HCT116 (cell line): ENCODE data around the gene AAMDC. TPM values are rescaled to one million over a fixed set of nuclear protein-coding genes. Genes with fewer than 3 reads are reported as not detected.

ENCODE experiments used
- ATAC-seq: fragments of 200-7000 bp; cut with Tn5 transposase; 2 replicates; pipeline ENCODE4 v1.9.1; 2020; ENCODE audit warnings: mild to moderate bottlenecking, moderate library complexity
- BruUV-seq: library from RNA; stranded (reverse); fragments of 400-500 nt; replicated peaks from 2 replicates; lab custom pipeline; 2021; lab: Mats Ljungman, UMichigan
- CTCF ChIA-PET: fragments of 300-600 bp; sonication (Branson Sonifier 250); formaldehyde crosslinking; loops from one replicate; lab custom pipeline; 2021; ENCODE audit warnings: antibody characterized with exemption; lab: Charles Lee
- POLR2A ChIA-PET: fragments of 300-600, 350-600 bp; sonication (Branson Sonifier 250); formaldehyde crosslinking; loops from one replicate; lab custom pipeline; 2021; ENCODE audit warnings: antibody characterized with exemption; lab: Charles Lee
- RAD21 ChIA-PET, 2 experiments: fragments of 300-600 bp; sonication (Branson Sonifier 250); formaldehyde crosslinking; loops; one replicate each; lab custom pipeline; 2023; ENCODE audit warnings: low total read pairs in 2 of 2; ENCODE audit not compliant: uncharacterized antibody in 2 of 2, unreplicated experiment in 2 of 2, low non-redundant PET in 1 of 2; lab: Charles Lee
- DNase-seq: peaks from one replicate; pipeline ENCODE4 v3.0.0-alpha.2; 2010; ENCODE audit warnings: low read depth, low spot score
- H2AFZ ChIP-seq: fragments of 200-600 bp; shearing (Covaris generic), sonication (generic); 2 replicates; pipeline ENCODE4 v1.6.1; 2017; ENCODE audit warnings: low read depth, mixed run types, mixed read lengths, antibody characterized with exemption, low read length; ENCODE audit not compliant: poor library complexity, severe bottlenecking
- H3K27ac ChIP-seq: 2 replicates; pipeline ENCODE4 v1.5.1; 2012; ENCODE audit warnings: low read depth, low read length
- H3K27me3 ChIP-seq: fragments of 200-600 bp; sonication (generic); 2 replicates; pipeline ENCODE4 v1.6.1; 2016; ENCODE audit warnings: mixed run types, low read length, mixed read lengths; ENCODE audit not compliant: insufficient read depth
- H3K36me3 ChIP-seq, 2 experiments: fragments of 200-500 bp in 1 of 2; fragments of 200-600 bp in 1 of 2; sonication (Bioruptor generic) in 1 of 2; sonication (generic) in 1 of 2; 2 replicates each; pipeline versions ENCODE4 v1.5.1 to v1.6.1; 2014 to 2016; ENCODE audit warnings: low read length in 2 of 2, inconsistent platforms in 1 of 2, mixed read lengths in 1 of 2, mixed run types in 1 of 2; ENCODE audit not compliant: insufficient read depth in 2 of 2, control insufficient read depth in 1 of 2
- H3K4me1 ChIP-seq, 2 experiments: fragments of 200-600 bp in 1 of 2; sonication (generic) in 1 of 2; 2 replicates each; pipeline versions ENCODE4 v1.5.1 to v1.6.1; 2012 to 2017; ENCODE audit warnings: low read length in 2 of 2, inconsistent platforms in 1 of 2, mild to moderate bottlenecking in 1 of 2, mixed read lengths in 1 of 2, mixed run types in 1 of 2, moderate library complexity in 1 of 2; ENCODE audit not compliant: insufficient read depth in 2 of 2, control insufficient read depth in 1 of 2
- H3K4me2 ChIP-seq: fragments of 200-600 bp; sonication (generic); 2 replicates; pipeline ENCODE4 v1.6.1; 2017; ENCODE audit warnings: mixed run types, low read length, mixed read lengths
- H3K4me3 ChIP-seq, 2 experiments: fragments of 200-600 bp in 1 of 2; sonication (generic) in 1 of 2; replicated peaks in 1 of 2; 2 replicates each; pipeline ENCODE4 v1.5.1; 2011 to 2016; ENCODE audit warnings: low read length in 2 of 2, control low read depth in 1 of 2, low read depth in 1 of 2, mild to moderate bottlenecking in 1 of 2, mixed read lengths in 1 of 2, mixed run types in 1 of 2
- H3K79me2 ChIP-seq: fragments of 200-600 bp; sonication (generic); 2 replicates; pipeline ENCODE4 v1.6.1; 2017; ENCODE audit warnings: mild to moderate bottlenecking, mixed run types, low read length, moderate library complexity, mixed read lengths; ENCODE audit not compliant: insufficient read depth
- H3K9ac ChIP-seq: fragments of 200-600 bp; sonication (generic); 2 replicates; pipeline ENCODE4 v1.6.1; 2016; ENCODE audit warnings: low read length, mixed read lengths
- H3K9me2 ChIP-seq: fragments of 200-600 bp; sonication (generic), shearing (Covaris generic); 2 replicates; pipeline ENCODE4 v1.6.1; 2017; ENCODE audit warnings: mixed run types, mild to moderate bottlenecking, moderate library complexity; ENCODE audit not compliant: insufficient read depth
- H3K9me3 ChIP-seq, 2 experiments: fragments of 200-500 bp in 1 of 2; fragments of 200-600 bp in 1 of 2; sonication (Bioruptor generic) in 1 of 2; sonication (generic) in 1 of 2; 2 replicates each; pipeline ENCODE4 v1.6.1; 2014 to 2017; ENCODE audit warnings: low read length in 2 of 2, mixed read lengths in 2 of 2, inconsistent platforms in 1 of 2, low read depth in 1 of 2, mild to moderate bottlenecking in 1 of 2, mixed run types in 1 of 2, moderate library complexity in 1 of 2; ENCODE audit not compliant: control insufficient read depth in 1 of 2, insufficient read depth in 1 of 2
- H4K20me1 ChIP-seq: fragments of 200-600 bp; sonication (generic), shearing (Covaris generic); 2 replicates; pipeline ENCODE4 v1.6.1; 2017; ENCODE audit warnings: mixed run types, mild to moderate bottlenecking, moderate library complexity; ENCODE audit not compliant: insufficient read depth
- ELF1 ChIP-seq: IDR thresholded peaks from 2 replicates; pipeline ENCODE4 v1.6.1; 2012; ENCODE audit warnings: low read depth, borderline replicate concordance
- EZH2 ChIP-seq: fragments of 200-600 bp; sonication (generic); IDR thresholded peaks from 2 replicates; pipeline ENCODE4 v1.6.1; 2017; ENCODE audit warnings: antibody characterized with exemption, mixed run types
- EZH2phosphoT487 ChIP-seq: fragments of 200-600 bp; IDR thresholded peaks from 2 replicates; pipeline ENCODE4 v1.6.1; 2018; ENCODE audit warnings: antibody characterized with exemption, borderline replicate concordance
- POLR2AphosphoS5 ChIP-seq: IDR thresholded peaks from 2 replicates; pipeline ENCODE4 v1.6.1; 2011; ENCODE audit warnings: mild to moderate bottlenecking, low read depth, low read length, moderate library complexity
- RAD21 ChIP-seq: IDR thresholded peaks from 2 replicates; pipeline ENCODE4 v1.6.1; 2012; ENCODE audit warnings: low read depth, mild to moderate bottlenecking
- SIN3A ChIP-seq: IDR thresholded peaks from 2 replicates; pipeline ENCODE4 v1.6.1; 2012; ENCODE audit warnings: low read depth
- SP1 ChIP-seq: IDR thresholded peaks from 2 replicates; pipeline ENCODE4 v1.6.1; 2012; ENCODE audit warnings: low read depth
- TCF7L2 ChIP-seq: IDR thresholded peaks from 2 replicates; pipeline ENCODE4 v1.7.0; 2011; ENCODE audit warnings: borderline replicate concordance, inconsistent platforms; ENCODE audit not compliant: insufficient read depth, insufficient read length; ENCODE audit errors: extremely low read depth
- YY1 ChIP-seq: IDR thresholded peaks from 2 replicates; pipeline ENCODE4 v1.6.1; 2011; ENCODE audit warnings: low read length, low read depth, moderate library complexity, mild to moderate bottlenecking; ENCODE audit not compliant: insufficient replicate concordance; ENCODE audit errors: extremely low read depth
- ZNF274 ChIP-seq: fragments of 200-500 bp; sonication (Bioruptor generic); IDR thresholded peaks from 2 replicates; pipeline ENCODE4 v1.6.1; 2014; ENCODE audit warnings: mild to moderate bottlenecking, low read depth, low read length, inconsistent platforms
- intact Hi-C: fragments of 100-400 bp; cut with micrococcal nuclease; formaldehyde crosslinking; loops from 2 replicates; pipeline ENCODE4 v1.10.0; 2022
- total RNA-seq: library from RNA; stranded (reverse); gene quantifications from one replicate; pipeline ENCODE4 v1.2.1, GENCODE V29; 2021; ENCODE audit not compliant: unreplicated experiment
- TF ChIP-seq, protein P1 (sequence below): IDR thresholded peaks from 2 replicates; pipeline ENCODE4 v1.6.1; 2012; ENCODE audit warnings: low read depth
- TF ChIP-seq, protein P2 (sequence below): IDR thresholded peaks from 2 replicates; pipeline ENCODE4 v1.6.1; 2012
- TF ChIP-seq, protein P3 (sequence below), 3 experiments: fragments of 200-600 bp in 1 of 3; sonication (generic) in 1 of 3; IDR thresholded peaks in 2 of 3; conservative IDR thresholded peaks in 1 of 3; 2 replicates each; pipeline ENCODE4 v1.5.1; 2012 to 2017; ENCODE audit warnings: low read depth in 2 of 3, low read length in 2 of 3, antibody characterized with exemption in 1 of 3, borderline replicate concordance in 1 of 3, control low read depth in 1 of 3, mild to moderate bottlenecking in 1 of 3, mixed read lengths in 1 of 3, mixed run types in 1 of 3, moderate library complexity in 1 of 3; ENCODE audit not compliant: insufficient read depth in 1 of 3
- TF ChIP-seq, protein P4 (sequence below): IDR thresholded peaks from 2 replicates; pipeline ENCODE4 v1.6.1; 2011; ENCODE audit warnings: mild to moderate bottlenecking, low read length, moderate library complexity; ENCODE audit not compliant: insufficient replicate concordance; ENCODE audit errors: extremely low read depth
- TF ChIP-seq, protein P5 (sequence below): IDR thresholded peaks from 2 replicates; pipeline ENCODE4 v1.6.1; 2012

The AAMDC gene
- total RNA-seq, 1 experiment from 2014 or later = 11.2 TPM

DNA sequence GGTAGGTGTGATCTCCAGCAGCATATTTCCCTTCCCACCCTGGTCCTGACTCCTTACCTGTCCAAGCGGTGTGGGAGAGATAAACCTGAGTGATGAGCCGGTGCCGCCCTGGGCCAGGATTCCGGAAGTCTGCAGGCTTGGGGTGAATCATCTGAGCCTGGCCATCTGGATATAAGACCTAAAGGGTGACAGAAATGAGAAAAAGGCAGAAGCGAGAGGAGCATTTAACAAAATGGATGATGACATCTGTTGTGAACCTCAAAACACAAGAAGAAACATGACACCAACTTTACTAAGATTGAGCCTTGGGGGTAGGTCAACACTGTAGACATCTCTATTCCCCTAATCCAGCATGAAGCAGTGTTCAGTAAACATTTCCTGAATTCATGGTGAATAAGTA is 62.8 kb downstream of the AAMDC start:
- intact Hi-C loops = no loop called here
- no peaks in the 10 kb centered on the region for H3K79me2 ChIP-seq
- peaks cover 0 to under 1% of the 10 kb centered on the region in 2 experiments; a peak in 1 of 4 replicates for H3K36me3 ChIP-seq
- no peaks in the 10 kb centered on the region for H3K9me2 ChIP-seq
- no peaks in the 10 kb centered on the region for H3K9me3 ChIP-seq
- RAD21 ChIA-PET = no interaction called here
- H2AFZ ChIP-seq = no peak overlapping the region
- H3K27ac ChIP-seq = no peak overlapping the region
- ATAC-seq = no peak
- CTCF ChIA-PET = no interaction called here
- BruUV-seq = no TSS peak
- DNase-seq = no peak
- H3K4me3 ChIP-seq = no peak overlapping the region
- H3K4me1 ChIP-seq = no peaks in the 10 kb centered on the region
- TF ChIP-seq, protein P1, sequence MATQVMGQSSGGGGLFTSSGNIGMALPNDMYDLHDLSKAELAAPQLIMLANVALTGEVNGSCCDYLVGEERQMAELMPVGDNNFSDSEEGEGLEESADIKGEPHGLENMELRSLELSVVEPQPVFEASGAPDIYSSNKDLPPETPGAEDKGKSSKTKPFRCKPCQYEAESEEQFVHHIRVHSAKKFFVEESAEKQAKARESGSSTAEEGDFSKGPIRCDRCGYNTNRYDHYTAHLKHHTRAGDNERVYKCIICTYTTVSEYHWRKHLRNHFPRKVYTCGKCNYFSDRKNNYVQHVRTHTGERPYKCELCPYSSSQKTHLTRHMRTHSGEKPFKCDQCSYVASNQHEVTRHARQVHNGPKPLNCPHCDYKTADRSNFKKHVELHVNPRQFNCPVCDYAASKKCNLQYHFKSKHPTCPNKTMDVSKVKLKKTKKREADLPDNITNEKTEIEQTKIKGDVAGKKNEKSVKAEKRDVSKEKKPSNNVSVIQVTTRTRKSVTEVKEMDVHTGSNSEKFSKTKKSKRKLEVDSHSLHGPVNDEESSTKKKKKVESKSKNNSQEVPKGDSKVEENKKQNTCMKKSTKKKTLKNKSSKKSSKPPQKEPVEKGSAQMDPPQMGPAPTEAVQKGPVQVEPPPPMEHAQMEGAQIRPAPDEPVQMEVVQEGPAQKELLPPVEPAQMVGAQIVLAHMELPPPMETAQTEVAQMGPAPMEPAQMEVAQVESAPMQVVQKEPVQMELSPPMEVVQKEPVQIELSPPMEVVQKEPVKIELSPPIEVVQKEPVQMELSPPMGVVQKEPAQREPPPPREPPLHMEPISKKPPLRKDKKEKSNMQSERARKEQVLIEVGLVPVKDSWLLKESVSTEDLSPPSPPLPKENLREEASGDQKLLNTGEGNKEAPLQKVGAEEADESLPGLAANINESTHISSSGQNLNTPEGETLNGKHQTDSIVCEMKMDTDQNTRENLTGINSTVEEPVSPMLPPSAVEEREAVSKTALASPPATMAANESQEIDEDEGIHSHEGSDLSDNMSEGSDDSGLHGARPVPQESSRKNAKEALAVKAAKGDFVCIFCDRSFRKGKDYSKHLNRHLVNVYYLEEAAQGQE = no peak
- TF ChIP-seq EZH2phosphoT487 (no peak), POLR2AphosphoS5 (no peak), ELF1 (no peak), SIN3A (no peak), EZH2 (no peak), YY1 (no peak), SP1 (no peak), RAD21 (no peak), TCF7L2 (no peak), ZNF274 (no peak)
- TF ChIP-seq, protein P2, sequence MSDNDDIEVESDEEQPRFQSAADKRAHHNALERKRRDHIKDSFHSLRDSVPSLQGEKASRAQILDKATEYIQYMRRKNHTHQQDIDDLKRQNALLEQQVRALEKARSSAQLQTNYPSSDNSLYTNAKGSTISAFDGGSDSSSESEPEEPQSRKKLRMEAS = no peak
- TF ChIP-seq, protein P3, sequence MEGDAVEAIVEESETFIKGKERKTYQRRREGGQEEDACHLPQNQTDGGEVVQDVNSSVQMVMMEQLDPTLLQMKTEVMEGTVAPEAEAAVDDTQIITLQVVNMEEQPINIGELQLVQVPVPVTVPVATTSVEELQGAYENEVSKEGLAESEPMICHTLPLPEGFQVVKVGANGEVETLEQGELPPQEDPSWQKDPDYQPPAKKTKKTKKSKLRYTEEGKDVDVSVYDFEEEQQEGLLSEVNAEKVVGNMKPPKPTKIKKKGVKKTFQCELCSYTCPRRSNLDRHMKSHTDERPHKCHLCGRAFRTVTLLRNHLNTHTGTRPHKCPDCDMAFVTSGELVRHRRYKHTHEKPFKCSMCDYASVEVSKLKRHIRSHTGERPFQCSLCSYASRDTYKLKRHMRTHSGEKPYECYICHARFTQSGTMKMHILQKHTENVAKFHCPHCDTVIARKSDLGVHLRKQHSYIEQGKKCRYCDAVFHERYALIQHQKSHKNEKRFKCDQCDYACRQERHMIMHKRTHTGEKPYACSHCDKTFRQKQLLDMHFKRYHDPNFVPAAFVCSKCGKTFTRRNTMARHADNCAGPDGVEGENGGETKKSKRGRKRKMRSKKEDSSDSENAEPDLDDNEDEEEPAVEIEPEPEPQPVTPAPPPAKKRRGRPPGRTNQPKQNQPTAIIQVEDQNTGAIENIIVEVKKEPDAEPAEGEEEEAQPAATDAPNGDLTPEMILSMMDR (IDR thresholded peaks at IDR 0.05 in 2 of 3, conservative IDR thresholded peaks at IDR 0.05 in 1 of 3; ENCODE audit: borderline replicate concordance in 1 of 3, insufficient read depth in 1 of 3, low read depth in 2 of 3, low read length in 2 of 3) = no peak
- TF ChIP-seq, protein P4, sequence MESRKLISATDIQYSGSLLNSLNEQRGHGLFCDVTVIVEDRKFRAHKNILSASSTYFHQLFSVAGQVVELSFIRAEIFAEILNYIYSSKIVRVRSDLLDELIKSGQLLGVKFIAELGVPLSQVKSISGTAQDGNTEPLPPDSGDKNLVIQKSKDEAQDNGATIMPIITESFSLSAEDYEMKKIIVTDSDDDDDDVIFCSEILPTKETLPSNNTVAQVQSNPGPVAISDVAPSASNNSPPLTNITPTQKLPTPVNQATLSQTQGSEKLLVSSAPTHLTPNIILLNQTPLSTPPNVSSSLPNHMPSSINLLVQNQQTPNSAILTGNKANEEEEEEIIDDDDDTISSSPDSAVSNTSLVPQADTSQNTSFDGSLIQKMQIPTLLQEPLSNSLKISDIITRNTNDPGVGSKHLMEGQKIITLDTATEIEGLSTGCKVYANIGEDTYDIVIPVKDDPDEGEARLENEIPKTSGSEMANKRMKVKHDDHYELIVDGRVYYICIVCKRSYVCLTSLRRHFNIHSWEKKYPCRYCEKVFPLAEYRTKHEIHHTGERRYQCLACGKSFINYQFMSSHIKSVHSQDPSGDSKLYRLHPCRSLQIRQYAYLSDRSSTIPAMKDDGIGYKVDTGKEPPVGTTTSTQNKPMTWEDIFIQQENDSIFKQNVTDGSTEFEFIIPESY = no peak
- TF ChIP-seq, protein P5, sequence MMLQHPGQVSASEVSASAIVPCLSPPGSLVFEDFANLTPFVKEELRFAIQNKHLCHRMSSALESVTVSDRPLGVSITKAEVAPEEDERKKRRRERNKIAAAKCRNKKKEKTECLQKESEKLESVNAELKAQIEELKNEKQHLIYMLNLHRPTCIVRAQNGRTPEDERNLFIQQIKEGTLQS = no peak
- H3K9ac ChIP-seq = no peak overlapping the region
- no peaks in the 10 kb centered on the region for H3K27me3 ChIP-seq
- POLR2A ChIA-PET = no interaction called here
- no peak overlapping the region for H3K4me2 ChIP-seq
- no peaks in the 10 kb centered on the region for H4K20me1 ChIP-seq
